ENCODE data around the gene DNAJC7.

- TF ChIP-seq, protein P1, sequence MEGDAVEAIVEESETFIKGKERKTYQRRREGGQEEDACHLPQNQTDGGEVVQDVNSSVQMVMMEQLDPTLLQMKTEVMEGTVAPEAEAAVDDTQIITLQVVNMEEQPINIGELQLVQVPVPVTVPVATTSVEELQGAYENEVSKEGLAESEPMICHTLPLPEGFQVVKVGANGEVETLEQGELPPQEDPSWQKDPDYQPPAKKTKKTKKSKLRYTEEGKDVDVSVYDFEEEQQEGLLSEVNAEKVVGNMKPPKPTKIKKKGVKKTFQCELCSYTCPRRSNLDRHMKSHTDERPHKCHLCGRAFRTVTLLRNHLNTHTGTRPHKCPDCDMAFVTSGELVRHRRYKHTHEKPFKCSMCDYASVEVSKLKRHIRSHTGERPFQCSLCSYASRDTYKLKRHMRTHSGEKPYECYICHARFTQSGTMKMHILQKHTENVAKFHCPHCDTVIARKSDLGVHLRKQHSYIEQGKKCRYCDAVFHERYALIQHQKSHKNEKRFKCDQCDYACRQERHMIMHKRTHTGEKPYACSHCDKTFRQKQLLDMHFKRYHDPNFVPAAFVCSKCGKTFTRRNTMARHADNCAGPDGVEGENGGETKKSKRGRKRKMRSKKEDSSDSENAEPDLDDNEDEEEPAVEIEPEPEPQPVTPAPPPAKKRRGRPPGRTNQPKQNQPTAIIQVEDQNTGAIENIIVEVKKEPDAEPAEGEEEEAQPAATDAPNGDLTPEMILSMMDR (IDR thresholded peaks at IDR 0.05): no peak
- TF ChIP-seq EP300 (IDR thresholded peaks at IDR 0.05): no peak
Observed at GRCh38 chr17:42040818-42041217, 23.6 kb upstream of the DNAJC7 start.

Data from esophagus muscularis mucosa (tissue), 3 donors.